Endodermal cell (in vitro differentiated cells): ENCODE measurements around the gene IRF4. TPM values are rescaled to one million over a fixed set of nuclear protein-coding genes. Genes with fewer than 3 reads are reported as not detected.

Experiments used
- DNase-seq: peaks from one replicate; pipeline ENCODE4 v3.0.0-alpha.2; 2017
- H3K27ac ChIP-seq: 2 replicates; pipeline ENCODE4 v1.5.1; 2013; ENCODE audit warnings: mild to moderate bottlenecking, low read depth, low read length, moderate library complexity
- H3K27me3 ChIP-seq: 2 replicates; pipeline ENCODE4 v1.6.1; 2013; ENCODE audit warnings: mild to moderate bottlenecking, low read length, moderate library complexity; ENCODE audit not compliant: insufficient read depth, control insufficient read depth, poor library complexity, severe bottlenecking
- H3K36me3 ChIP-seq: 2 replicates; pipeline ENCODE4 v1.7.0; 2013; ENCODE audit warnings: mild to moderate bottlenecking, low read length, moderate library complexity; ENCODE audit not compliant: control insufficient read depth, insufficient read depth
- H3K4me1 ChIP-seq: one replicate; pipeline ENCODE4 v1.7.0; 2013; ENCODE audit warnings: low read length; ENCODE audit not compliant: control insufficient read depth, insufficient read depth
- H3K4me3 ChIP-seq: 2 replicates; pipeline ENCODE4 v1.5.1; 2013; ENCODE audit warnings: mild to moderate bottlenecking, low read length, moderate library complexity
- H3K9ac ChIP-seq: 2 replicates; pipeline ENCODE4 v1.6.1; 2013; ENCODE audit warnings: mild to moderate bottlenecking, low read length, moderate library complexity; ENCODE audit not compliant: poor library complexity, severe bottlenecking; ENCODE audit errors: extremely low read depth
- H3K9me3 ChIP-seq: 2 replicates; pipeline ENCODE4 v1.6.1; 2013; ENCODE audit warnings: mild to moderate bottlenecking, low read length, moderate library complexity; ENCODE audit not compliant: control insufficient read depth
- H3K27ac Mint-ChIP-seq: 2 replicates; pipeline ENCODE4 v1.8.0; 2020; ENCODE audit warnings: mixed read lengths
- H3K27me3 Mint-ChIP-seq: 2 replicates; pipeline ENCODE4 v1.8.0; 2021; ENCODE audit warnings: mild to moderate bottlenecking, mixed read lengths; ENCODE audit not compliant: insufficient read depth
- H3K36me3 Mint-ChIP-seq: 2 replicates; pipeline ENCODE4 v1.8.0; 2020; ENCODE audit warnings: low read depth, mixed read lengths
- H3K4me1 Mint-ChIP-seq: 2 replicates; pipeline ENCODE4 v1.8.0; 2020; ENCODE audit warnings: mixed read lengths
- H3K4me3 Mint-ChIP-seq: 2 replicates; pipeline ENCODE4 v1.8.0; 2020; ENCODE audit warnings: mild to moderate bottlenecking, moderate library complexity, mixed read lengths
- H3K9me3 Mint-ChIP-seq: 2 replicates; pipeline ENCODE4 v1.8.0; 2020; ENCODE audit warnings: mild to moderate bottlenecking, mixed read lengths
- WGBS, 2 experiments: methylation state at CpG; one replicate each; pipeline versions ENCODE4 v1.1.5 to v1.1.7; 2013; ENCODE audit warnings: missing lambda C conversion rate in 2 of 2, mixed read lengths in 1 of 2; ENCODE audit not compliant: insufficient coverage in 1 of 2, insufficient read length in 1 of 2; 5-methylcytosine and 5-hydroxymethylcytosine counted together
- total RNA-seq, 2 donors: library from RNA; stranded (reverse); fragmentation: NEBNext Ultra II Directional in 1 of 2; extraction: Animal tissue kit (Norgen Biotek cat#: 25700) in 1 of 2; gene quantifications; 2 replicates in 1 of 2; 3 replicates in 1 of 2; pipeline ENCODE4 v1.2.1, GENCODE V29; 2021
- TF ChIP-seq, protein P1 (sequence below): fragments of 200-600 bp; sonication (generic); conservative IDR thresholded peaks from 2 replicates; pipeline ENCODE4 v1.5.0; 2021; ENCODE audit warnings: antibody characterized with exemption, mild to moderate bottlenecking

The IRF4 gene
- total RNA-seq, 2 donors from 2014 or later = not detected

DNA sequence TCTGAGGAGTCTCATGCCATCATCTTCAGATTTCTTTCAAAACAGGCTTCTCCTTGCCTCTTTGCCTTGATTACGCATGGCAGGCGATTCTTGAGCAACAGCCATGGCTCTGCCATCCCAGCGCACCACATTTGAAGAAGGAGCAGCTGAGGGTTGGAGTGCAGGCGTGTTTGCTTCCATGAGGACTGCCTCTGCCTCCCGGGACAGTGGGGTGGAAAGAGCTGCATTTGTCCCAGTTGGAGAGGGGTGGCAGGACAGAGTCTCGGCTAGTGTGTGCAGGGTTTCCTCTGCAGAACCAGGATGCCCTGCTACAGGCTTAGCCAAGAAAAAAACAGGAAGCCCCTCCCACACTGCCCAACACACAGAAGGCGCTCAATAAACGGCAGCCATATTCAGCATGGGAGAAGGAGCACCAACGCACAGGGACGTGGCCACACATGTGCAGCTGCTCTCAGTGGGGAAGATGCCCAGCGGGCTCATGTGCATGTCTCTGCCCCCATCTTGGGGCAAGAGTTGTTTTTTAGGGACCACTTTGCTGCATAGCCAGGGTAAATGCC, 36.6 kb downstream of the IRF4 start:
- H3K27me3 ChIP-seq = no peaks in the 10 kb centered on the region
- no peak overlapping the region for H3K9ac ChIP-seq
- no peaks in the 10 kb centered on the region for H3K9me3 ChIP-seq
- WGBS, 2 experiments = 80 to 83% methylated on average over 8 to 11 of the region's 11 CpGs
- TF ChIP-seq, protein P1, sequence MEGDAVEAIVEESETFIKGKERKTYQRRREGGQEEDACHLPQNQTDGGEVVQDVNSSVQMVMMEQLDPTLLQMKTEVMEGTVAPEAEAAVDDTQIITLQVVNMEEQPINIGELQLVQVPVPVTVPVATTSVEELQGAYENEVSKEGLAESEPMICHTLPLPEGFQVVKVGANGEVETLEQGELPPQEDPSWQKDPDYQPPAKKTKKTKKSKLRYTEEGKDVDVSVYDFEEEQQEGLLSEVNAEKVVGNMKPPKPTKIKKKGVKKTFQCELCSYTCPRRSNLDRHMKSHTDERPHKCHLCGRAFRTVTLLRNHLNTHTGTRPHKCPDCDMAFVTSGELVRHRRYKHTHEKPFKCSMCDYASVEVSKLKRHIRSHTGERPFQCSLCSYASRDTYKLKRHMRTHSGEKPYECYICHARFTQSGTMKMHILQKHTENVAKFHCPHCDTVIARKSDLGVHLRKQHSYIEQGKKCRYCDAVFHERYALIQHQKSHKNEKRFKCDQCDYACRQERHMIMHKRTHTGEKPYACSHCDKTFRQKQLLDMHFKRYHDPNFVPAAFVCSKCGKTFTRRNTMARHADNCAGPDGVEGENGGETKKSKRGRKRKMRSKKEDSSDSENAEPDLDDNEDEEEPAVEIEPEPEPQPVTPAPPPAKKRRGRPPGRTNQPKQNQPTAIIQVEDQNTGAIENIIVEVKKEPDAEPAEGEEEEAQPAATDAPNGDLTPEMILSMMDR = no peak
- H3K27ac ChIP-seq = no peak overlapping the region
- no peak overlapping the region for H3K4me3 ChIP-seq
- Mint-ChIP-seq H3K36me3 (no peaks in the 10 kb centered on the region), H3K27me3 (peaks cover 11% of the 10 kb centered on the region), H3K4me1 (no peaks in the 10 kb centered on the region), H3K9me3 (peaks cover 19% of the 10 kb centered on the region), H3K4me3 (no peak overlapping the region), H3K27ac (no peak overlapping the region)
- no peaks in the 10 kb centered on the region for H3K4me1 ChIP-seq
- no peak for DNase-seq
- H3K36me3 ChIP-seq = no peaks in the 10 kb centered on the region

DNA sequence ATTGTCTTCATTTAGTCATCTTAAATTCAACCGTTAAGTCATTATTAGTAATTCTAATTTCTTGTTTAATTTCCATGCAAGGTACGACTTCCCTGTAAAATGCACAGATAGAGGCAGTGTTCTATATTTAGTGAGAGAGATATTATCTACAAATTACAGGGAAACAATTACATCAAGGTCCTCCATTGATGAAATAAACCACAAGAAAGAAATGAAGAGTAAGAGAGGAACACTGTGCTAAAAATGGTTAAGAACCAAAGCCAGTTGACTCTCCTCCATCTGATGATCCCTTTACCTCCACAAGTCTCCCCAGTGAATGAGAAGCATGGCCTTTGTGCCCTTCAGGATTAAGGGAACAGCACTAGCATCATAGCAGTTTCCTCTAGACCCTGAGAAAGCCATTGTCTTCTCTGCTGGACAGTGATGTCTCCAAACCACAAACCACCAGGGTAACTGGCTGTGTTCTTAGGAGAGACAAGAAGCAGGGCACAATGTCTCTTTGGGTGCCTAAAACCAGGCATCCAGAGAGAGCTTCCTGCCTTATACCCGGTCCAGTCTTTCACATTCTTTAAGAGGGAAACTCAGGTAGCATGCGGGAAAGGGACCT, 38.1 kb downstream of the IRF4 start:
- Histone ChIP-seq H3K36me3 (no peaks in the 10 kb centered on the region), H3K4me1 (no peaks in the 10 kb centered on the region), H3K27ac (no peak overlapping the region), H3K27me3 (no peaks in the 10 kb centered on the region), H3K4me3 (no peak overlapping the region), H3K9ac (no peak overlapping the region), H3K9me3 (no peaks in the 10 kb centered on the region)
- Mint-ChIP-seq H3K27ac (no peak overlapping the region), H3K36me3 (no peaks in the 10 kb centered on the region), H3K4me1 (no peaks in the 10 kb centered on the region), H3K9me3 (peaks cover 14% of the 10 kb centered on the region), H3K4me3 (no peak overlapping the region), H3K27me3 (peaks cover 7% of the 10 kb centered on the region)
- WGBS, 2 experiments = 83 to 96% methylated on average over 1 to 4 of the region's 4 CpGs
- TF ChIP-seq, protein P1 = no peak
- no peak for DNase-seq

DNA sequence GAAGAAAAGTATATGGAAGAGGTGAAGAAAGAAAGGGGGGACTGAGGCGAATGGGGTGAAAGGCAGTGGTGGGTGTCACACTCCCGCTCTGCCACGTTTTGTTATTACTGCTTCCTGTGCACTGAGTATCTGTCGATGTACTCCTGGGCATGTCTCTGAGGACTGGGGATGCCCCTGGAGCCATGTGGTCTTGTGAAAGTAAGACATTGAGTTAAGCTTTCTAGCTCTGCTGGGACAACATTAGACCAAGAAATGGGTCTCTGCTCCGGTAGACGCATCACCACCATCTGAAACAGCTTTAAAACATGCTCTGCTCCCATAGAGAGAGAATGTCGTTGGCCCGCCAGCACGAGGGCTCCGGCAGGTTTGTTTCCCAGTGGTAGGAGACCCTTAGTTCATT, 40.0 kb downstream of the IRF4 start:
- H3K9me3 Mint-ChIP-seq = peaks cover 15% of the 10 kb centered on the region
- WGBS, 2 experiments = 90 to 91% methylated on average over 8 to 10 of the region's 10 CpGs

More for the DNA sequence above, 40.0 kb downstream of the IRF4 start:
- TF ChIP-seq, protein P1 = no peak
- peaks cover 3% of the 10 kb centered on the region for H3K27me3 Mint-ChIP-seq
- no peaks in the 10 kb centered on the region for H3K4me1 Mint-ChIP-seq
- Histone ChIP-seq H3K27ac (no peak overlapping the region), H3K27me3 (no peaks in the 10 kb centered on the region), H3K4me1 (no peaks in the 10 kb centered on the region), H3K36me3 (no peaks in the 10 kb centered on the region), H3K4me3 (no peak overlapping the region), H3K9ac (no peak overlapping the region), H3K9me3 (no peaks in the 10 kb centered on the region)
- no peaks in the 10 kb centered on the region for H3K36me3 Mint-ChIP-seq
- H3K4me3 Mint-ChIP-seq = no peak overlapping the region
- H3K27ac Mint-ChIP-seq = no peak overlapping the region
- no peak for DNase-seq
